Activated CD4-positive, alpha-beta T cell treated with anti-CD3 and anti-CD28 coated beads, Interleukin-10, Interleukin-2, amounts not matched to agents 100 ng/mL and 50 ng/mL, durations not matched to agents 16 hours and 8 hours (primary cell): Measurements from ENCODE around the gene PARD6A.

Source experiments
- DNase-seq: peaks from one replicate; pipeline ENCODE4 v3.0.0-alpha.2; 2020

Gene PARD6A

DNA sequence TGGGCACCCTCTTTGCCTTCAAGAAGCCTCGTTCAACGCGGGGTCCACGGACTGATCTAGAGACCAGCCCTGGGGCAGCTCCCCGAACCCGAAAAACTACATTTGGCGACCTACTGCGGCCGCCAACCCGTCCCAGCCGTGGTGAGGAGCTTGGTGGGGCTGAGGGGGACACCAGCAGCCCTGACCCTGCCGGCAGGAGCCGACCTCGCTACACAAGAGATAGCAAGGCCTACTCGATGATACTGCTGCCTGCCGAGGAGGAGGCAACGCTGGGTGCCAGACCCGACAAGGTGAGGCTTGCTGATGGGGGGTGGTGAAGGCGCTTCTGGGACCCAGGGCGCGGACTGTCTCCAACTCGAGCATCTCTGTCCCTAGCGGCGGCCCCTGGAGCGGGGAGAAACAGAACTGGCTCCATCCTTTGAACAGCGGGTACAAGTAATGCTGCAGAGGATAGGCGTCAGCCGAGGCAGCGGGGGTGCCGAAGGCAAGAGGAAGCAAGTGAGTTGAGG is 6.3 kb upstream of the PARD6A start:
- DNase-seq, result no peak

DNA sequence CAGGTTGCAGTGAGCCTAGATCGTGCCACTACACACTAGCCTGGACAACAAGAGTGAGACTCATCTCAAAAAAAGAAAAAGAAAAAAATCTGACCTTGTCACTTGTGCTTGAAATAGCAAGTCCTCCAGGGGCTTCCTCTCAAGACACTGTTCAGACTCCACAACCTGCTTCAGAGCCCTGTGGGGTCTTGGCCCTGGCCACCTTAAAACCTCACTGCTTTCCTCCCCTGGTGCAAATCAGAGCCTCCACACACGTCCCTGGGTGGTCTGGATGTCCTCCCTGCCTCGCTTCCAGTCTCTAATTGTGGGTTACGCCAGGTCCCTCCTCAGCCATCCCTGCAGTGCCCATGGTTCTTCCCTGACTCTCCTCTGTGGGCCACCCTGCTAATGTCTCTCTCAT is 5.4 kb upstream of the PARD6A start:
- no peak for DNase-seq

DNA sequence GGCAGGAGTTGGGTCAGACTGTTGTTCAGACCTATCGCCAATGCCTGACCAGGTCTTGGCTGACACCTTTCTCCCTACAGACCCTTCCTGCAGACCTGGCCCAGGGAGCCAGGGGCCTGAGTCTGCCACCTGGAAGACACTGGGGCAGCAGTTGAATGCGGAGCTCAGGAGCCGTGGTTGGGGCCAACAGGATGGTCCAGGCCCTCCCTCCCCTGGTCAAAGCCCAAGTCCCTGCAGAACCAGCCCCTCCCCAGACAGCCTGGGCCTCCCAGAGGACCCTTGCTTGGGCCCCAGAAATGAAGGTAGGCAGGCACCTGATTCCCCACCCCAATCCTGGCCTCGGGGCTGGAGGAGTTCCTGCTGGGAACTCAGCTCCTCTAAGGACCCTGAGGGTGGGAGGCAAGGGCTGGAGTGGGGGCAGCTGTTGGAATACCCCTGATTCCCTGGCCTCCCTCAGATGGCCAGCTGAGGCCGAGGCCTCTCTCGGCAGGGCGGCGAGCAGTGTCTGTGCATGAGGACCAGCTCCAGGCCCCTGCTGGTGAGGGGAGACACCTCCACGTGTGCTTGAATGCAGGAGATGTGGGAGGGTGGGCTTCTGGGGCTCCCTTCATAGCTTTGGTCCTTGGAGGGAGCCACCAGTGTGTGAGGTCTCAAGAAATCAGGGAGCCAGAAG is 4.3 kb upstream of the PARD6A start:
- no peak for DNase-seq

DNA sequence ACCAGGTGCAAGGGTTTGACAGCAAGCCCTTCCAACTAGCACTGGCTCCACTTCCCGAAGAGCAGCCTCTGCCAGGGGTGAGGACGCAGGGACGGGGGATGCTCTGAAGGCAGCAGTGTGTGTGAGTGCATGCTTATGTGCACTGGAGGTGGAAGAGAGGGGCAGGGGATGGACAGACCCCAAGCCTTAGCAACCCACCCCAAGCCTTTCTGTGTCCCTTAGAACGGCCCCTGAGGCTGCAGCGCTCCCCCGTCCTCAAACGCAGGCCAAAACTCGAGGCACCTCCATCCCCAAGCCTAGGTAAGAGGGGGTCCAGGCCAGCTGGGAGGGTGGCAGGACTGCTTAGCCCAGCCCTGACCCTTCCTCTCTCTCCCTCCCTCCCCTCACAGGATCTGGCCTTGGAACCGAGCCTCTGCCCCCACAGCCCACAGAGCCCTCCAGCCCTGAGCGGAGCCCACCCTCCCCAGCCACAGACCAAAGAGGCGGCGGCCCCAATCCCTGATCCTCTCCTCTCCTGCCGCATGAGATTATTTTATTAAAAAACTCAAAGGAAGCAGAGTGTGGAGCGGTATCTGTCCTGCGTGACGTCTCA is 3.6 kb upstream of the PARD6A start:
- DNase-seq, result no peak

DNA sequence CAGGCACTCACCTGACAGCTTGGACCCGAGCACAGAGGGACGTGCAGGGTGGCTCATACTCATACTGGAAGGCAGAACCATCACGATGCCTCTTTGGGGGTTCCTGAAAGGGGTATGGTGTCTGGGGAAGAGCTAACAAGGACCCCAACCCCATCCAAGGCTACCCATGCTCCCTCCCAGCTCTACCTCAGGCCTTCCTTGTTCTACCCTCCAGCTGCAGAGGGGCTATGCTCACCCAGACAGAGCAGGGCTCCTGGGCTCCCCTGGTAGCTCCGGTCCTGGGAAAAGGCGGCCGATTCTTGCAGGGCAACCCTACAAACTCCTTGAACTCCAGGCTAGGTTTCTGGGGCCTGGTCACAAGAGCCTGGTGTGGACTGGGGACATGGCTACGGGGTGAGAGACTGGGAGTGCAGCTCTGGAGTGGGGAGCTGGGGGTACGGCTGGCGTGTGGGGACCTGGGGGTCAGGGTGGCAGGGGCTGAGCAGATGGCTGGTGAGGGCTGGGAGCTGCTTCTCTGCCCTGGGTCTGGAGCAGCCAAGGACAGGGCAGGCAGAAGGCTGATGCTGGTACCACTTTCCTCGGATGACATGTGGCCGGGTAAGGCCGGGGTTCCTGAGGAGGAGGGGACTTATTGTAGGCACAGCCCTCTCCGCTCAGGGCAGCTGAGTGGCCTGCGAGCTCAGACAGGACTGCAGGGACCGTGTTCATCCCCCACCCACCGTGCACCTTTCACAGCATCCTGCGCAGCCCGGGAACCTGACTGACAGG is 2.8 kb upstream of the PARD6A start:
- DNase-seq, result no peak

DNA sequence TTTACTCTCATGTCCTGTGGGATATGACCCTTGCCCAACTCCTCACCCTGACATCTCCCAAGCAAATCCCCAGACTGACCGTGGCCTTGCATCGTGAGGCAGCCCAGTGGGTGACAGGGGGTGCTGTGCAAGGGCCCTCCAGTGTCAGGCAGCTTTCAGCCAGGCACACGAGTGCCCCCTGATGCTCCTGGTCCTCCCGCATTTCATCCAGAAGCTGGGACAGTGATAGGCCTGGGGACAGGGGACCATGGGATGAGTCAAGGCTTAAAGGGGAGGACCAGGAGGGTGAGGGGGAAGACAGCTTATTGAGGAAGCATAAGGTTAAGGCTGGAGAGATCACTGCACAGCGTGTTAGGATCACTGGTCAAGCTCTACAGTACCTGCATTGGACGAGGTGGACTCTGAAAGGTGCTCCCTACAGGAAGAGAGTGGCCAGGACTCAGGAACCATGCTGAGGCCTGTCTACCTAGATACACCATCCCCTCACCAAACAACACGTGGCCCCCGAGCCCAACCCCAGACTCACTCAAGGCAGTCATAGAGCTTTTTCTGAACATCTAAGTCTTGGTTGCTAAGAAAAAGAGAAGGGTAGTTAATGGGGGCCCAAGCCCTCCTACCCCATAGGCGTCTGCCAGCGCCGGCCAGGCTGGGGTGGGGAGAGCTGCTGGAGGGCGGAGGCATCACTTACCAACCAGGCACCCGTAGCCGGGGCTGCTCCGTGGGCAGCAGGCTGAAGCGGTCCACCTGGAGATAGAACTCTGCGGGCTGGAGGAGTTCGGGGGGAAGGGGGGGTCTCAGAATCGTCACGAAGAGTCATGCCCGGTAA is 1.7 kb upstream of the PARD6A start:
- DNase-seq, result no peak

DNA sequence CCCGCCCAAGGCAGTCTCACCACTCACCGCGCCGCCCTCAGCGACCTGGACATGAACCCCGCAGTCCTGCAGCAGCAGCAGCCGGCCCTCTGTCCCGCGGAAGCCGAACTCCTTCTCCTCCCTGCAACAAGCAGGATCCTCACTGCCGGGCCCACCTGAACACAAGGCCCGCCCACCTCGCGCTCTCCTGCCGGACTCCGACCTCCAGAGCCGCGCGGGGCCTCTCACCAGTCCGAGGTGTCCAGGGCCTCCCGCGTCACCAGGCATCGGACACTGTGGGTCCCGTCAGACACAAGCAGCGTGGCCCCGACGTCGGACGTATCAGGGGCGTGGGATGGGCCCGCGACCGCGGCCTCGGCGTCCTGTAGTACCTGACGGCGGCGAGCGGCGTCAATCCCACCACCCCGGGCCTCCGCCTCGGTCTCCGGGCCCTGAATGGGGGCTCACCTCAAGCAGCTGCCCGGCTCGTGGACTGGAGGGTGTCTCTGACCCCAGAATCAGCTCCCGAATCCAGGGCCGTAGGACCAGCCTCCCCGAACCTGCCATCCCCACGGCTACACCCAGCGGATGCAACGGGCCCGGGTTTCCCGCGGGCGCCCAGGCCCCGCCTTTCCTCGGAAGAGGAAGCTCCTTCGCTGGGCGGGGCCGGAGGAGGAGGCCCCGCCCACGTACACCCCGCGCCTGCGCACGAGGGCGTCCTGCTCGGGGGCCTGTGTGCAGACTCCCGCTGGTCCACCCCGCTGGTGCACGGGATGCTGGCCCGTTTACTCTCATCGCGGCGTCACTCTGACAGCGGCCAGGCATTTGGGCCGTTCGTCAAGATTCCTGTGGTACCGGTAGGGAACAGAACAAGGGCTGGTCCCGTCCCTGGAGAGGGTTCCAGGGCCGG is 841 bp upstream of the PARD6A start, which contains the start of gene ACD:
Gene ACD (minus strand): TSS at position 586 of the 889 bp plus-strand sequence. CDS start 40 bp downstream, at position 546.
- DNase-seq, result peak; percentile 96

DNA sequence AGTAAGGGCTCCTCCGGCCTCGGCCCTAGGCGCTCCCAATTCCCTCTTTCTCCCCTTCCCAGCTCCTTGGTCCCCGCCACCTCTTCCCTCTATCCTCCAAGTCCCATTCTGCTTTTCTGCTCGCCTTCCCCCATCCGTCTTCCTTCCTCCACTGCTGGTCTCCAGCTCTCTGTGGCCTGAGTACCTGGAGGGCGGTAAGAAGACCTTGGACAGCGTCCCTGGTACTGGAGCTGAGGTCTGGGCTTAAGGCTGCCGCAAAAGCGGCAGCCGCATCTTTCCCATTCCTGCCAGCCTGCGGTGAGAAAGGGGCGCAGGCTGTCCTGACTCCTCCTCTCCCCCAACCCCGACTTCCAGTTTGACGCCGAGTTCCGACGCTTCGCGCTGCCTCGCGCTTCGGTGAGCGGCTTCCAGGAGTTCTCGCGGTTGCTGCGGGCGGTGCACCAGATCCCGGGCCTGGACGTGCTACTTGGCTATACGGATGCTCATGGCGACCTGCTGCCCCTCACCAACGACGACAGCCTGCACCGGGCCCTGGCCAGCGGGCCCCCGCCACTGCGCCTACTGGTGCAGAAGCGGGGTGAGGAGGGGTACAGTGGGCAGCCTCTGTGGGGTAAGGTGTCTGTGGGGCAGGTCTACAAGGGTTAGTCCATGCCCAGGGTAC is 471 bp downstream of the PARD6A start:
- DNase-seq, result peak; percentile 40

DNA sequence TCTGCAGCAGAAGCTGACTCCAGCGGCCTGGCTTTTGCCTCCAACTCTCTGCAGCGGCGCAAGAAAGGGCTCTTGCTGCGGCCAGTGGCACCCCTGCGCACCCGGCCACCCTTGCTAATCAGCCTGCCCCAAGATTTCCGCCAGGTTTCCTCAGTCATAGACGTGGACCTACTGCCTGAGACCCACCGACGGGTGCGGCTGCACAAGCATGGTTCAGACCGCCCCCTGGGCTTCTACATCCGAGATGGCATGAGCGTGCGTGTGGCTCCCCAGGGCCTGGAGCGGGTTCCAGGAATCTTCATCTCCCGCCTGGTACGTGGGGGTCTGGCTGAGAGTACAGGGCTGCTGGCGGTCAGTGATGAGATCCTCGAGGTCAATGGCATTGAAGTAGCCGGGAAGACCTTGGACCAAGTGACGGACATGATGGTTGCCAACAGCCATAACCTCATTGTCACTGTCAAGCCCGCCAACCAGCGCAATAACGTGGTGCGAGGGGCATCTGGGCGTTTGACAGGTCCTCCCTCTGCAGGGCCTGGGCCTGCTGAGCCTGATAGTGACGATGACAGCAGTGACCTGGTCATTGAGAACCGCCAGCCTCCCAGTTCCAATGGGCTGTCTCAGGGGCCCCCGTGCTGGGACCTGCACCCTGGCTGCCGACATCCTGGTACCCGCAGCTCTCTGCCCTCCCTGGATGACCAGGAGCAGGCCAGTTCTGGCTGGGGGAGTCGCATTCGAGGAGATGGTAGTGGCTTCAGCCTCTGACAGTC is 1.3 kb downstream of the PARD6A start:
- DNase-seq, result no peak

DNA sequence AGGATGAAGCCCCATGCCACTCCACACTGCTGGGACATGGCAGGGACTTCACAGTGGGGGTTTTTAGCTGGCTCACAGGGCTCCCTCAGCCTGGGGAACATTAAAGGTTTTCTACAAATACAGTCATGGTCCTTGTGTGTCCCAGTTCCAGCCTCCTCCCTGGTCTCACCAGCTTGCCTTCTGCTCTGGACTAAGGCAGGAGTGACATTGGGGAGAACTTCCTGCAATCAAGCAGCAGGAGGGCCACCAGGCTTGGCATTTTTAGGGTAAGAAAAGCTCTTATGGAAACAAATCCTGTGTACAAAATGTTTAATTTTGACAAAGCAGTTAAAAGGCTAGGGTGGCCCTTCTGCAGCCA is 1.9 kb downstream of the PARD6A start:
- DNase-seq, result no peak

DNA sequence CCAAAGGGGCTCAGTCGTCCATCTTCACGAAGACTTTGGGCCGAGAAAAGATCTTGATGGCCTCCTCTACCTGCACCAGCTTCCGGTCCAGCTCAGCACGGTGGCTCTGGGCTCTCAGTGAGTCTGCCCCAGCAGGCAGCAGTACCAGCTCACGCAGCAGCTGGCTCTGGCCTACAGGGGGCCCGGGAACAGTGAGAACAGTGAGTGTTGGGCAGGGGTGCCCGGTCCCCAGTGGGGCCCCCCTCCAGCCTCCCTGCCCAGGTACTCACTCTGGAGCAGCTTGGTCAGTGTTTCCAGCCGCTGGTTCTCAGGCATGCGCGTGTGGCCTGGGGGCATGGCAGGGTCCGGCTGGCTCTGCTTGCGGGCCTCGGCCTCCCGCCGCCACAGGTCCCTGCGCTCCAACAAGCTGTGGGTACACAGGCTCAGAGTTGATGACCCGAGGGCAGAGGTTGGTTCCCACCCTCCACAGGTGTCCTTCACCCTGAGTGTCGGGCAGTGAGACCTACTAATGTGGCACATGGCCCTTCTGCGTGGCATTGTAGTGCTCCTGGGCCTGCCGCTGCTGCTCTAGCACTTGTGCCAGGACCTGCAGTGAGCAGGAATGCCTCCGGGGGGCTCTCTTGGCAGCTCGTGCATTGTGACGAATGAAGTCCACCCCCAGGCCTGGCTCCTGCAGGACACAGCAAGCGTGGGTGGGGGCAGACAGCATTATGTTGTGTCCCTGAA is 2.6 kb downstream of the PARD6A start:
- DNase-seq, result peak; percentile 52

DNA sequence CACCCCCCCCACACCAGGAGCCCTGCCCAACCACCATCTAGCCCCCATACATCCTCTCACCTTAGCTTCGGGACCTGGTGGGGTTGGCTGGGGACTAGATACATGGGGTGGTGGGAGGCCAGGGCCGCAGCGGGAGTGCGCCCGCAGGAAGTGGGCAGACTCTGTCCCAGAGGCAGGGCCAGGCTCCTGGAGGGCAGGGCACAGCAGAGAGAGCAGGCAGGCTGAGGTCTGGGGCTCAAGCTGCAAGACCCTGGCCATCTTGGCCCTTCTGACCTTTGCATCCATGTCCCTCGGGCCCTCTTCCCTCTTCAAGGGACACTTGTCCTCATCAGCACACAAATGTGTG is 3.1 kb downstream of the PARD6A start:
- DNase-seq, result no peak

DNA sequence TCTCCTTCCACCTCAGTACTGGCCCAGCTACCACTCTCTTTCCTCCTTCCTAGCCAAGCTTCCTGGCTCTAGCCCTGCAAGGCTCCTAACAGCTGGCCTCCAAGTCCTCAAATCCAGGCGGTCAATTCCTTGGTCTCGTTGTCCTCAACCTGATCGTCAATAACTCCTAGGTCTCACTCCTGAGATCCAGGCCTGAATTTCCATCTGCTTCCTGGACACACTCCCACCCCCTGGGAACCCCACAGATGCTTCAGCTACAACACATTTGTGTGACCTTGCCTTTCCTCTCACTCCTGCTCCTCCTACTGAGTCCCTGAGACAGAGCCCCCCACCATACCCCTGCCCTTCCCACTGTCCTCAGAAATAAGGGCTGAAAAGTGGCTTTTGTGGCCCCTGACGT is 3.5 kb downstream of the PARD6A start:
- no peak for DNase-seq

DNA sequence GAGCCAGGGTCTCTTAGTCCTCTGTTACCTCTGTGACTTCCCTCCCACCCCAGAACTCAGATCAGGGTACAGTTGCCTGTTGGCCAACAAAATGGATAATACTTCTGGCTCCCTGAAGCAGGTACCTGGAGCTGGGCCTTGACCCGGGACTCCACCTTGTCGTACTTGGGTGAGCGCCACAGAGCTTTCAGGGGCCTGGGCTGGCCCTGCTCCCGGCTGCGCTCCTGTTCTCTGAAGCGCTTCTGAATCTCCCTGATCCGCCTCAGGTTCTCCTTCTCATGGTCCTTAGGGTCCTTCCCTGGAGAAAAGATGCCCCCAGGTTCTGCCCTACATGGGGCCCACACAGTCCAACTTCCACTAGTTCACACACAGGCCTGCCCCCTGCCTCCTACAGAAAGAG is 4.1 kb downstream of the PARD6A start:
- DNase-seq, result no peak

DNA sequence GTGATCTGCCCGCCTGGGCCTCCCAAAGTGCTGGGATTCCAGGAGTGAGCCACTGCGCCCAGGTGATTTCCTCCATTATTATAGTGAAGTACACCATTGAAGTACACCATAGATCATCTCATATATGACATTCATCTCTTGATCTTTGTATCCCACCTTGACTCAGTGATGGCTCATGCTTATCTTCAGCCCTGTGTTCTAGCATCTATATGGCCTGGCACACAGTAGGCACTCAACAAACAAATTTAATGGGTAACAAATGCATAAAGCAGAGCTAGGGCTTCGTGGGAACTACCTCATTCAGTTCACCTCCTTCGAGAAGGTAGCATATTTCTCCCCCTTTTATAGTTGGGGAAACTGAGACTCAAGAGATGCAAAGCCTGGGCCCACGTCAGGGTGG is 4.8 kb downstream of the PARD6A start:
- no peak for DNase-seq

DNA sequence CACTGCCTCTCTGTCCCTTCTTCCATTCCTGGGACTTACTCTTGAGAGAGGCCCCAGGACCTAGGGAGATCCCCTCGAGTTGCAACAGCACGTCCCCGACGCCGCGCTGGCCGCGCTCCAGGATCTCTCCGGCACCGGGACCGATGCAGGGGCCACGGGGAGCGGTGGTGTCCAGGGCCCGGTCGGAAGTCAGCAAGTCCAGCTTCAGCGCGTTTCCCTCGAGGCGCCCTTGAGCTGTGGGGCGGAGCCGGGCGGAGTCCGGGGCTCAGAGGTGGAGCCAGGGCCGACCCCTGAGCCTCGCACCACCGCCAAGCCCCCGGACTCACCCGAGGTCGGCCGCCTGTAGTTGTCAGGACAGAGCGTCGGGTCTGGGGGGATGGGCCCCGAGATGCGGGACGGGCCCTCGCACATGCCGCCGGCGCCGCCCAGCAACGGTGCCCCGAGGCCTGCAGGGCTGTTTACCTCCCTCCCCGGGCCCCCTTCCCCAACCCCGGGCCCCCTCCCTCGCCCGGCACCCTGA is 5.3 kb downstream of the PARD6A start:
- no peak for DNase-seq

DNA sequence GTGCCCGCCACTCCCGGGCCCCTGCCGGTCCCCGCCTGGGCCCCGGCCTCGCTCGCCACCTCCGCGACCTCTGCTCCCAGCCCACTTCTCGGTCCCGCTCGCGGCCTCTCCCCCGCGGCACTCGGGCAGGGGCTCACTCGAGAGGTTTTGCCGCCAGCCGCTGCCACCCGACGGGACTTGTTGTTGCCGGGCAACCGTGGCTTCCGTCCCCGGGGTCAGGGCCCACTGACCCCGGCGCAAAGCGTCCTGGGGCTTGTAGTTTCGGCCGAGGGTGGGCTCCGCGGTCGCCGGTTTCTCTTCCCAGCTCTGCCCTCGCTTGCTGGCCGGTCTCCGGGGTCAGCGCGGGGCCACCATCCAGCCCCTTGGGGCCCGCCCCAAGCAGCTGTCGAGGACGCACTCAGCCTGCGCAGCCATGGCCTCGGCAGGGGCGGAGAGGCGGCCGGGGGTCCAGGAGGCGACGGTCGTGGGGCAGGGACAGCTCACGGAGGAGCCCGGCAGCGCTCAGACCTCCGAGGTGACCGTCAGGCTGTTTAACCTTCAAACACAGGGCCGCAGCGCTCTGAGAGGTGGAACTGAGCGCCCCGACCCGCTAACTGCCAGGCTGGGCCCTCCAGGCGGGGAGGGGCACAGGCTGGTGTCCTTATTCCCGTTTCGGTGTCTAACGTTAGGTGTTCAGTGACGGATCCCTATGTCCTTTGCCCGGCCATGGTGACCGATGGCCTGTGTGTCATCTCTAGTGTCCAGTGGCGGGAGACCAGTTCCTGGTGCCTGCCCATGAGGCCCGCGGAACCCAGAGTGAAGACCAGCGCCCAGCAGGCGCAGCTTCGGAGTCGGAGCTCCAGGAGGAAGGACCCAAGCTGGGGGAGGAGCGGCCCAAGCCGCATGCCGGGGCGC is 6.0 kb downstream of the PARD6A start, which contains the start of the genes C16orf86 and ENKD1:
Gene C16orf86 (plus strand): TSS at position 256 of the 894 bp plus-strand sequence. CDS start 157 bp downstream, at position 413.
Gene ENKD1 (minus strand): TSS at position 192 of the 894 bp plus-strand sequence. CDS start 308 bp downstream, outside the sequence.
- DNase-seq, result peak; percentile 89

DNA sequence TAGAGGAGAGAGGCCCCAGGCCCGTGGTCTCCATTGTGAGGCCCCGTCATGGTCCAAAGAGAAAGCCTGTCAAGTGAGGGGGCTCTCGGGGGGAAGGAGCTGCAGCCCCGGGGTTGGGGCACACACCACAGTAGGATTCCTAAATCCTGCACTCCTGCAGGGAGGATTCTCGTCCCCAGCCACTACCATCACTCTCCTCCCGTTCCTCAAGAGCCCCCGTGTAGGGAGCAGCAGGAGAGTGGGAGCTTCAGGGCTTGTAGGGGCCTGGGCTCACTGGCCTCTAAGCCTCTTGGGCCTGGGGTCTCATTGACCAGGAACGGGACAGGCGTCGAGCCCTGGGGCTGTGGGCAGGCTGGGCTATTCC is 6.7 kb downstream of the PARD6A start:
- no peak for DNase-seq
